GM12875 (cell line): ENCODE measurements around the gene TMPRSS15.

ENCODE experiments used
- H3K4me3 ChIP-seq: one replicate; pipeline ENCODE4 v1.5.1; 2011; ENCODE audit warnings: low read depth, low read length, control low read depth
- TF ChIP-seq, protein P1 (sequence below): IDR thresholded peaks from 2 replicates; pipeline ENCODE4 v1.5.1; 2011; ENCODE audit warnings: low read depth, mild to moderate bottlenecking, control low read depth, inconsistent platforms, low read length, moderate library complexity, borderline replicate concordance; ENCODE audit not compliant: insufficient read depth

Gene TMPRSS15

DNA sequence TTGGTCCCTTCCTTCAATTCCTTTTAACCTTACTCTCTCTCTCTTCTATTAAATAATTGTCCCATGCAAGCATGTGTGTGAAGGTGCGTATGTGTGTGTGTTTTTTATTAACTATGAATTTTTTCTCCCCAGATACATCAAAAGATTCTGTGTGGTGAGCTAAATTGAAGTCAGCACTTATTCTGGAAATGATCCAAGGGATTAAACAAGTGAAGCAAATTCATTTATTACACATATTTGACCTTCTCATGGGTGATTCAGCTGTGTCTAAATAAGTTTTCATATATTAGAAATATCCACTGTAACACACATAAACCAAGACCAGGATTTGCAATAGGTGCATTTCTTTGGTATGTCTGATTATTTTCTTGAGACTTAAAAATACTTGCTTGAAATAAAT, 134.7 kb downstream of the TMPRSS15 start:
- TF ChIP-seq, protein P1, sequence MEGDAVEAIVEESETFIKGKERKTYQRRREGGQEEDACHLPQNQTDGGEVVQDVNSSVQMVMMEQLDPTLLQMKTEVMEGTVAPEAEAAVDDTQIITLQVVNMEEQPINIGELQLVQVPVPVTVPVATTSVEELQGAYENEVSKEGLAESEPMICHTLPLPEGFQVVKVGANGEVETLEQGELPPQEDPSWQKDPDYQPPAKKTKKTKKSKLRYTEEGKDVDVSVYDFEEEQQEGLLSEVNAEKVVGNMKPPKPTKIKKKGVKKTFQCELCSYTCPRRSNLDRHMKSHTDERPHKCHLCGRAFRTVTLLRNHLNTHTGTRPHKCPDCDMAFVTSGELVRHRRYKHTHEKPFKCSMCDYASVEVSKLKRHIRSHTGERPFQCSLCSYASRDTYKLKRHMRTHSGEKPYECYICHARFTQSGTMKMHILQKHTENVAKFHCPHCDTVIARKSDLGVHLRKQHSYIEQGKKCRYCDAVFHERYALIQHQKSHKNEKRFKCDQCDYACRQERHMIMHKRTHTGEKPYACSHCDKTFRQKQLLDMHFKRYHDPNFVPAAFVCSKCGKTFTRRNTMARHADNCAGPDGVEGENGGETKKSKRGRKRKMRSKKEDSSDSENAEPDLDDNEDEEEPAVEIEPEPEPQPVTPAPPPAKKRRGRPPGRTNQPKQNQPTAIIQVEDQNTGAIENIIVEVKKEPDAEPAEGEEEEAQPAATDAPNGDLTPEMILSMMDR: no peak
- H3K4me3 ChIP-seq: no peak overlapping the region

DNA sequence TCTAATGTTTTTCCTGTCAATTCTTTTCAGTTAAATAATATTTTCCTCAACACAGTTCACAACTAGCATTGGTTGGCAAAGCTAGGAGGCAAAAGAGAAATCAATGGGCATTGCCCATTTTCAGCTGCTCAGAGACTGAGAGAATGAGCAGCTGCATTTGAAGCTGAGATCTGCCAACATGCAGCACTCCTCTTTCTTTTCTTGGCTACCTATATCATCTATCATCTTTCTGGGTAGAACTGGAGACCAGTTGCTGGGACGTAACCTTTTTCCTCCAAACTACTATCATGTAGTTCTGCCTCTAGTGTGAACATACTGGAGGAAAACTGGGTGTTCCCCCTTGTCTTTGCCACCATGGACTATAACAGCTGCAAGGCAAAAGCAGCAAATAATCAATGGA, 136.1 kb downstream of the TMPRSS15 start:
- no peak overlapping the region for H3K4me3 ChIP-seq
- TF ChIP-seq, protein P1: no peak

DNA sequence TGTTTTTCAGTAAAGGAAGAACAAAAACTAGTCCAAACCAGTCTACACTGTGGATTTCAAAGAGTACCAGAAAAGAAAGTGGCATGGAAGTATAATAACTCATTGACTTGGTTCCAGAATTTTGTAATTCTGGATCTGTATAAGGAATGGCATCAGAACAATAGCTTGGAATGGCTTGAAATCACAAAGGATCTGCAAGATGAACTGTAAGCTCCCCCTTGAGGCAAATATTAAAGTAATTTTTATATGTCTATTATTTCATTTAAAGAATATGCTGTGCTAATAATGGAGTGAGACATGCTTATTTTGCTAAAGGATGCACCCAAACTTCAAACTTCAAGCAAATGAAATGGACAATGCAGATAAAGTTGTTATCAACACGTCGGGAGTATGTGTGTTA, 137.6 kb downstream of the TMPRSS15 start:
- TF ChIP-seq, protein P1: no peak
- H3K4me3 ChIP-seq: no peak overlapping the region

DNA sequence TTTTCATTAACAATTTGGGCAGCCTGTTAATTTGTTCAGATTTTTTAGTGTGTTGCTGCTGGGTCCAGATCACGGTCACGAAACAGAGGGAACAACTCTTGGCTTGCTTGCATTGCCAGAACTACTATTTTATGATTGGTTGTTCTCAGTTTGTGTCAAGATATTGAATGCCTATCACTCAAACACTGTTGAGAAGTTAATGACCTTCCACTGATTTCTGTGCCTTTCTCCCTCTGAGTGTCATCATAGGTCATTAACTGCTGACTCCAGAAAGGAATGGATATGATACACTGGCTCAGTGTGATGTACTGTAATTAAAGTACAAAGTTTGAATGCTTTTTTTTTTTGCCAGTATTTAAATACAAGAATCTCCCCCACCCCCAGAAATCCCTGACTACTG, 149.8 kb downstream of the TMPRSS15 start:
- no peak overlapping the region for H3K4me3 ChIP-seq
- TF ChIP-seq, protein P1: no peak

DNA sequence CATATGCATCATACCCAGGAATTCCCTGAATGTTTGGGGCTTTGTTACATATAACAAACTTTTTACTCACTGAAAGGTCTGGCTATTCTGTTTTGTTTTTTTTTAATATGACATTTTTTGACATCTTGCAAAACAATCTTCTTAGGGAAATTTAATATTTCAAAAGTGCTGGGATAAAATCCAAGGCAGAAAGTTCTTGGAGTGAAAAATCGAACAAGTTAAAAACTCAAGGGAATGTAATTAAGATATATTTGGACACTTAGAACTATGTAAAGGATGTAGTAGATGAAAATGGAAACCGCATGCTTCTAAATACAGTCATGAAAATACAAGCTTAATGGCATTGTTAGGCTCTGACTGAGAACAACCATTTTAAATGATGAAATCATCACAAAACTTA, 150.4 kb downstream of the TMPRSS15 start:
- TF ChIP-seq, protein P1: no peak

DNA sequence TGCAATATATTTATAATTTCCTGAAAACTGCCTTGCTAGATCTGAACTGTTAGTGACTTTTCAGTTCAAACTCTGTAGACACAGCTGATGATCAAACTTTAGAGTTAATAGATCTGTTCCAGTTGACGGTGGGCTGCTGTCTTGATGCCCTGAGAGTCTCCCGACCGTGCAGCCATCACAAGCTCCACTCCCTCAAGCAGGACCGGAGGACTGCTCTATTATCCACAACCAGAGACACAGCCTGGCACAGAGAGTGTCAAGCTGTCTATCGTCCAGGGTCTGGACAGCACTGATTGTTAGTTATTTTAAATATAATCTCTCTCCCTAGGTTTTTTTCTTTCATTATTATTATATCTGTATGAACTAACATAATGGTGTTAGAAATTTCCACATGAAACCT, 150.9 kb downstream of the TMPRSS15 start:
- H3K4me3 ChIP-seq: no peak overlapping the region
- TF ChIP-seq, protein P1: no peak

More for the DNA sequence above, 150.4 kb downstream of the TMPRSS15 start:
- H3K4me3 ChIP-seq: no peak overlapping the region

DNA sequence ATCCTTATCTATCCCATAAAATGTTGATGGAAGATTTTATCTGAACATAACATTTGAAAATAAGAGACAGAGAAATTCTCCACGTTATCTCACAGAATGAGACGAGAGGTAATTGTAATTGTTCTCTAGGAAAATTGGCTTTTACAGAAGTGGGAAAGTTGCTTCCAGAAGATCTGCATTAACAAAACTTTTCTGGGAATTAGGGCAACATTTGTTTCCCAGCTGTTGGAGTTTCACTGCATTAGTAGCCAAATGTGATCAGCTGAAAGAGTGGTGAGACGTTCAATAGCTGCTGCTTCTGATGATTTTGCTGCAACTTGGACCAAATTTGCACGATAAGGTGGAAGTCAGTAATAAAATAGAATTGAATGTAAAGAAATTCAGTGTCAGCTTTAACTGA, 151.3 kb downstream of the TMPRSS15 start:
- H3K4me3 ChIP-seq: no peak overlapping the region

More for the DNA sequence above, 151.3 kb downstream of the TMPRSS15 start:
- TF ChIP-seq, protein P1: no peak
